Measurements from ENCODE around the gene NUB1. TPM values are rescaled to one million over a fixed set of nuclear protein-coding genes. Genes with fewer than 3 reads are reported as not detected.
"Not testable (repeated sequence)": the region's sequence is repeated elsewhere in the genome, so short reads cannot be mapped to it uniquely, and the experiment has no call there.

The NUB1 gene
- 40.3 and 41.2 TPM in 2 replicates for total RNA-seq

GRCh38 chr7:151341357-151342101 is at the start of gene NUB1:
TSS of gene NUB1 (plus strand) at chr7:151341812. CDS start at chr7:151345350, 3,538 bp downstream.
- Mint-ChIP-seq H3K4me1 (ENCODE audit: low read depth) (peaks cover 23% of the 10 kb centered on the region), H3K4me3 (peak within 1 kb of the TSS; percentile 83), H3K36me3 (ENCODE audit: low read depth) (peaks cover 15% of the 10 kb centered on the region), H3K27me3 (ENCODE audit: insufficient read depth) (no peaks in the 10 kb centered on the region), H3K27ac (peak within 1 kb of the TSS; percentile 76), H3K9me3 (no peaks in the 10 kb centered on the region)
- DNase-seq (ENCODE audit: low spot score): peak; percentile 92
- intact Hi-C loops (cut with micrococcal nuclease): loop anchor here (1.0 to 5.0 kb wide), 7 partner anchors 9 to 1569 kb away; partner anchors contain the start of genes ABCF2, CHPF2, FASTK and TMUB1

GRCh38 chr7:151292850-151293249 is 48.8 kb upstream of the NUB1 start:
- no peak for DNase-seq (ENCODE audit: low spot score)
- Mint-ChIP-seq H3K4me3 (no peak overlapping the region), H3K27me3 (ENCODE audit: insufficient read depth) (peaks cover 23% of the 10 kb centered on the region), H3K36me3 (ENCODE audit: low read depth) (no peaks in the 10 kb centered on the region), H3K4me1 (ENCODE audit: low read depth) (no peaks in the 10 kb centered on the region), H3K9me3 (peaks cover 8% of the 10 kb centered on the region), H3K27ac (no peak overlapping the region)
- intact Hi-C loops (cut with micrococcal nuclease): no loop called here

- intact Hi-C loops (cut with micrococcal nuclease): no loop called here
- DNase-seq (ENCODE audit: low spot score): no peak
- Mint-ChIP-seq H3K36me3 (ENCODE audit: low read depth) (no peaks in the 10 kb centered on the region), H3K27me3 (ENCODE audit: insufficient read depth) (peaks cover 18% of the 10 kb centered on the region), H3K4me3 (no peak overlapping the region), H3K27ac (no peak overlapping the region), H3K4me1 (ENCODE audit: low read depth) (no peaks in the 10 kb centered on the region), H3K9me3 (peaks cover 8% of the 10 kb centered on the region)
Measured at GRCh38 chr7:151296202-151296992, 45.2 kb upstream of the NUB1 start.

- H3K9me3 Mint-ChIP-seq: peaks cover 8% of the 10 kb centered on the region
- intact Hi-C loops (cut with micrococcal nuclease): no loop called here
- DNase-seq (ENCODE audit: low spot score): no peak
- peaks cover 1% of the 10 kb centered on the region for H3K4me1 Mint-ChIP-seq (ENCODE audit: low read depth)
- H3K27me3 Mint-ChIP-seq (ENCODE audit: insufficient read depth): peaks cover 19% of the 10 kb centered on the region
- no peak overlapping the region for H3K4me3 Mint-ChIP-seq
- no peaks in the 10 kb centered on the region for H3K36me3 Mint-ChIP-seq (ENCODE audit: low read depth)
- no peak overlapping the region for H3K27ac Mint-ChIP-seq
Measured at GRCh38 chr7:151298765-151299164, 42.8 kb upstream of the NUB1 start.

- Mint-ChIP-seq H3K9me3 (peaks cover 8% of the 10 kb centered on the region), H3K4me3 (no peak overlapping the region), H3K36me3 (ENCODE audit: low read depth) (no peaks in the 10 kb centered on the region), H3K27ac (no peak overlapping the region), H3K4me1 (ENCODE audit: low read depth) (peaks cover 4% of the 10 kb centered on the region), H3K27me3 (ENCODE audit: insufficient read depth) (peaks cover 26% of the 10 kb centered on the region)
- intact Hi-C loops (cut with micrococcal nuclease): no loop called here
- DNase-seq (ENCODE audit: low spot score): no peak
Measured at GRCh38 chr7:151299530-151299929, 42.1 kb upstream of the NUB1 start.

- H3K27ac Mint-ChIP-seq: no peak overlapping the region
- no peaks in the 10 kb centered on the region for H3K36me3 Mint-ChIP-seq (ENCODE audit: low read depth)
- no peak overlapping the region for H3K4me3 Mint-ChIP-seq
- H3K4me1 Mint-ChIP-seq (ENCODE audit: low read depth): peaks cover 10% of the 10 kb centered on the region
- DNase-seq (ENCODE audit: low spot score): no peak
- intact Hi-C loops (cut with micrococcal nuclease): no loop called here
- peaks cover 30% of the 10 kb centered on the region for H3K27me3 Mint-ChIP-seq (ENCODE audit: insufficient read depth)
- H3K9me3 Mint-ChIP-seq: peaks cover 8% of the 10 kb centered on the region
Measured at GRCh38 chr7:151299940-151300645, 41.5 kb upstream of the NUB1 start.

- Mint-ChIP-seq H3K27me3 (ENCODE audit: insufficient read depth) (peaks cover 29% of the 10 kb centered on the region), H3K9me3 (no peaks in the 10 kb centered on the region), H3K4me3 (no peak overlapping the region), H3K36me3 (ENCODE audit: low read depth) (peaks cover 1% of the 10 kb centered on the region), H3K4me1 (ENCODE audit: low read depth) (peaks cover 14% of the 10 kb centered on the region), H3K27ac (no peak overlapping the region)
- intact Hi-C loops (cut with micrococcal nuclease): loop anchor here (2.0 kb wide), 1 partner anchor 129 kb away; no protein-coding TSS in a partner anchor
- DNase-seq (ENCODE audit: low spot score): no peak
Measured at GRCh38 chr7:151301471-151302462, 39.8 kb upstream of the NUB1 start.

- H3K4me1 Mint-ChIP-seq (ENCODE audit: low read depth): peaks cover 14% of the 10 kb centered on the region
- H3K4me3 Mint-ChIP-seq; H3K9me3 Mint-ChIP-seq; intact Hi-C loops (cut with micrococcal nuclease); DNase-seq (ENCODE audit: low spot score); H3K27ac Mint-ChIP-seq; H3K36me3 Mint-ChIP-seq (ENCODE audit: low read depth): not testable (repeated sequence)
- peaks cover 31% of the 10 kb centered on the region for H3K27me3 Mint-ChIP-seq (ENCODE audit: insufficient read depth)
Measured at GRCh38 chr7:151304251-151304650, 37.4 kb upstream of the NUB1 start.

- Mint-ChIP-seq H3K4me3 (peak overlapping the region; percentile 31), H3K9me3 (no peaks in the 10 kb centered on the region), H3K27ac (no peak overlapping the region), H3K36me3 (ENCODE audit: low read depth) (peaks cover 1% of the 10 kb centered on the region), H3K27me3 (ENCODE audit: insufficient read depth) (peaks cover 33% of the 10 kb centered on the region), H3K4me1 (ENCODE audit: low read depth) (peaks cover 14% of the 10 kb centered on the region)
- no peak for DNase-seq (ENCODE audit: low spot score)
- intact Hi-C loops (cut with micrococcal nuclease): no loop called here
Measured at GRCh38 chr7:151304856-151305255, 36.8 kb upstream of the NUB1 start.

GRCh38 chr7:151306374-151306773 is 35.2 kb upstream of the NUB1 start:
- DNase-seq (ENCODE audit: low spot score): no peak
- intact Hi-C loops (cut with micrococcal nuclease): no loop called here
- H3K36me3 Mint-ChIP-seq (ENCODE audit: low read depth): peaks cover 1% of the 10 kb centered on the region
- H3K27ac Mint-ChIP-seq: no peak overlapping the region
- peaks cover 32% of the 10 kb centered on the region for H3K27me3 Mint-ChIP-seq (ENCODE audit: insufficient read depth)
- no peak overlapping the region for H3K4me3 Mint-ChIP-seq
- H3K9me3 Mint-ChIP-seq: peaks cover under 1% of the 10 kb centered on the region
- H3K4me1 Mint-ChIP-seq (ENCODE audit: low read depth): peaks cover 14% of the 10 kb centered on the region

GRCh38 chr7:151306860-151307259 is 34.8 kb upstream of the NUB1 start:
- Mint-ChIP-seq H3K27ac (no peak overlapping the region), H3K27me3 (ENCODE audit: insufficient read depth) (peaks cover 29% of the 10 kb centered on the region), H3K9me3 (peaks cover 4% of the 10 kb centered on the region), H3K36me3 (ENCODE audit: low read depth) (peaks cover 1% of the 10 kb centered on the region), H3K4me3 (no peak overlapping the region), H3K4me1 (ENCODE audit: low read depth) (peaks cover 14% of the 10 kb centered on the region)
- intact Hi-C loops (cut with micrococcal nuclease): no loop called here
- DNase-seq (ENCODE audit: low spot score): no peak

- Mint-ChIP-seq H3K4me1 (ENCODE audit: low read depth) (peaks cover 14% of the 10 kb centered on the region), H3K9me3 (peaks cover 4% of the 10 kb centered on the region), H3K27ac (no peak overlapping the region), H3K4me3 (no peak overlapping the region), H3K27me3 (ENCODE audit: insufficient read depth) (peaks cover 29% of the 10 kb centered on the region), H3K36me3 (ENCODE audit: low read depth) (peaks cover 1% of the 10 kb centered on the region)
- intact Hi-C loops (cut with micrococcal nuclease): no loop called here
- DNase-seq (ENCODE audit: low spot score): no peak
Measured at GRCh38 chr7:151307536-151307935, 34.1 kb upstream of the NUB1 start.

All from activated T-helper 1 cell treated with anti-CD3 and anti-CD28 coated beads, Interleukin-12 subunit alpha, Interleukin-12 subunit beta, Interleukin-2, Interleukin-4 antibody, amounts not matched to agents 30 ng/mL and 10 ng/mL and 1 ng/mL, durations not matched to agents 14 hours and 24 hours and 36 hours (primary cell).